Activated CD4-positive, alpha-beta T cell treated with anti-CD3 and anti-CD28 coated beads for 48 hours (primary cell): ENCODE measurements around the gene PRKRIP1.
A peak's percentile ranks its signal among the peaks of the same experiment; 100 is the strongest.
"Not testable (repeated sequence)": the region's sequence is repeated elsewhere in the genome, so short reads cannot be mapped to it uniquely, and the experiment has no call there.

Experiments used
- DNase-seq: peaks from one replicate; pipeline ENCODE4 v3.0.0-alpha.2; 2020

PRKRIP1 gene

DNA sequence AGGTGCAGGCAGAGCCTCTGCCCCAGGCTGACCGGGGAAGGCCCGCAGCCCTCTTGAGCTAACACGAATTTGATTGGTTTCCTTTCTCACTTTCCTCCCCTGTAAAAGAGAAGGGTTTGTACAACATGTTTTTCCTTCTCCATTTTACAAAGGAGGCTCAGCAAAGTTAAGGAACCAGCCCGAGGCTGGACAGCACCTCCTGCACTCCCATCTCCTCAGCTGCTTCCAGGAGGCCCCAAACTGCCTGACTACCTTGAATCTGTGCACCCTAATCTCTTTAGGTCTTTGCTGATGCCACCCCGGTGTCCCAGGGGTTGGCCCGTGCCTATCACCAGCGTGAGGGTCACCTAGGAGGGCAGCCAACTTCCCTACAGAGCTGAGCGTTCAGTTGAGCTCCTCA is 64.3 kb downstream of the PRKRIP1 start:
- no peak for DNase-seq

- DNase-seq: no peak
These were observed 67.8 kb downstream of the PRKRIP1 start for GRCh38 chr7:102463841-102464576.

DNA sequence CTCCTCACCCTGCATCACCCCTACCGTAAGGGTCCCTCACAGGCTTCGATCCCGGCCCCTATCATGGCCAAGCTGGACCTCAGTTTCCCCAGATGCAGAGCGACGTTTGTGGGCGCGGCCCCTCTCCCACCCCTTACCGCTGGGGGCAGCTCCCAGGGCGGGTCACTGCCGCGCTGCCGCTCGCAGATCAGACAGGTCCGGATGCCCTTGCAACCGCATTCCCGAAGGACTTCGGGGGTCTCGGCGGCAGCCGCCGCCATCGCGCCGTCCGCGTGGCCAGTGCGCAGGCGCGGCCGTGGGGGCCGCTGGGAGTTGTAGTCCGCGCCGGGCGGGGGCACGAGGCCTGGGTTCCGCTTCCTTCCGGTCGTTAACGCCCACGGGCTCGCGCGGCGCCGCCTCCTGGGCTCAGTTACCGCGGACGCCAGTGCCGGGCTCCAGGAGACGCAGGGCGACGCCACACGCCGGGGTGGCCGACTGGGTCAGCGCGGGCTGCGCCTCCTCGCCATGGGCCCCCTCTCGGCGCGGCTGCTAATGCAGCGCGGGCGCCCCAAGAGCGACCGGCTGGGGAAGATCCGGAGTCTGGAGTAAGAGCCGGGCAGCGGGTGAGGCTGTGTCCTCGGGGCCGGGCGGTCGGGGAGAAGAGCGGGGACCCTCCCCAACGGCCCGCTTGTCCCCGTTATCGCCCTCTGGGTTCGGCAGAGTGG is 68.6 kb downstream of the PRKRIP1 start, which contains the start of the genes ALKBH4 and LRWD1:
ALKBH4 (minus strand) TSS at position 287 of the 704 bp plus-strand sequence; CDS start at position 260, 27 bp downstream.
LRWD1 (plus strand) TSS at position 408 of the 704 bp plus-strand sequence; CDS start at position 505, 97 bp downstream.
- DNase-seq: peak; percentile 98

DNA sequence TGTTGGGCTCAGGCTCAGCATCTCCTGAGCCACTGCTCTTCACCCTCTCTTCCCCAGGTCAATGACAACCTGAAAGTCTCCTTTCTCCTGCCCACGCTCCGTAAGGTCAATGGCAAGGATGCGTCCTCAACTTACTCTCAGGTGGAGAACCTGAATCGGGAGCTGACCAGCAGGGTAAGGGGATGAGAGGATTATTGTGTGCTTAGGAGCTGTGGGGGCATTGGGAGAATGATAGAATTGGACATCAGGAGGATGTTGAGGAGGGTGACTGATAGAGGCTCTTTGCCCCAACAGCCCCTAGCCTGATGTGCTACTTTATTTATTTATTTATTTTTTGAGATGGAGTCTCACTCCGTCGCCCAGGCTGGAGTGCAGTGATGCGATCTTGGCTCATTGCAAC is 69.9 kb downstream of the PRKRIP1 start:
- DNase-seq: no peak

DNA sequence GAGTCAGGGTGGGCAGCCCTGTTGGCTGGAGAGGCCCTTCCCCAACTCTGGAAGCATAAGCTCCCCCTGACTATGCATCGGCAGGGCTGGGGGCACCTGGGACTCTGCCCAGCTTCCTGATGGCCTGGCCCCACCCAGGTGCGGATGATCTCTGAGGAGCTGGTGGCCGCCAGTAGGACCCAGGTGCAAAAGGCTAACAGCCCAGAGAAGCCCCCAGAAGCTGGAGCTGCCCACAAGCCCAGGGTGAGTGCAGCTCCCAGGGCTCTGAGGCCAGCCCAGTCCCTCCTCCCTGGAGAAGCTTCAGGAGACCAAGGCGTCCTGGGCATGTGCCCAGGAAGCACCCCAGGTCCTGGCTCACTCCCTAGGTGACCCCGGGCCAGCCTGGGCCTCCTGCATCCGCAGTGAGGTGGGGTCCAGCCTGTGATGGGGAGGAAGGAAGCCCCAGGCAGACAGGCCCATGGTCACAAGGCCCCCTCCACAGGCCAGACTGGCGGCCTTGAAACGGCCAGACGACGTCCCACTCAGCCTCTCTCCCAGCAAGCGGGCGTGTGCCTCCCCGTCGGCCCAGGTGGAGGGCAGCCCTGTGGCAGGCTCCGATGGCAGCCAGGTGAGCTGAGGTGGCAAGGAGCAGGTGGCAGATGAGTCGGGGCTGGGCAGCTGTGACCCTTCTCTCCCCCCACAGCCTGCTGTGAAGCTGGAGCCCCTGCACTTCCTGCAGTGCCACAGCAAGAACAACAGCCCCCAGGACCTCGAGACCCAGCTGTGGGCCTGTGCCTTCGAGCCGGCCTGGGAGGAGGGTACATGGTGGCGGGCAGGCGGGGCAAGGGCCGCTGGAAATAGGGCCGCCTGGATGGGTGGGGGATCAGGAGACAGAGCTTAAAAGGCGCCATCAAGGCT is 71.7 kb downstream of the PRKRIP1 start:
- DNase-seq: no peak

DNA sequence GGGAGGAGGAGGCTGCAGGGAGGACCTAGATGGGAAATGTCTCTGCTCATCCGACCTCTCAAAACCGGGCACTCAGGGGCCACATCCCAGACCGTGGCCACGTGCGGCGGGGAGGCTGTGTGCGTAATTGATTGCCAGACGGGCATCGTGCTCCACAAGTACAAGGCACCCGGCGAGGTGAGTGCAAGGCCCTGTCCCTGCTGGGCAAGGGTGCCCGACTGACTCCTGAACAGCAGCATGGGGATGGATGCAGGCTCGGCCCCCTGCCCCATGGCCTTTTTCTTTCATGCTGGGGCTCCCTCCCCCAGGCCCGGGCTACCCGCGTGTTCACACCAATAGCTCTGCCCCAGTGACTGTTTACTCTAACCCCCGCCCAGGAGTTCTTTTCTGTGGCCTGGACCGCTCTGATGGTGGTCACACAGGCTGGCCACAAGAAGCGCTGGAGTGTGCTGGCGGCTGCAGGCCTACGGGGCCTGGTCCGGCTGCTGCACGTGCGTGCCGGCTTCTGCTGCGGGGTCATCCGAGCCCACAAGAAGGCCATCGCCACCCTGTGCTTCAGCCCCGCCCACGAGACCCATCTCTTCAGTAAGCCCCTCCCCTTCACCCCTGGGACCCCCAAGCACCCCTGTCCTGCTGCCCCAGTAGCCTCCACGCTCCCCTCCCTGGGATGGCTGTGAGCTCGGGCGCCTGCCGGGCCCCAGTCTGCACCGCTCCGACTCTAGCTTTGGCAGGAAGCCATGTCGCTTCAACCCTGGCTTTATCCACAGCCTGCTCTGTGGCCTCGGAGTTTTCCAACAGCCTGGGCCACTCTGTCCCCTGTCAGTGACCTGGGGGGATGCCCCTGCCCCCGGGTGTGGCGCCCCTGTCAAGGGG is 72.6 kb downstream of the PRKRIP1 start:
- DNase-seq: no peak

GRCh38 chr7:102469351-102469971 is 73.3 kb downstream of the PRKRIP1 start:
- DNase-seq: no peak

DNA sequence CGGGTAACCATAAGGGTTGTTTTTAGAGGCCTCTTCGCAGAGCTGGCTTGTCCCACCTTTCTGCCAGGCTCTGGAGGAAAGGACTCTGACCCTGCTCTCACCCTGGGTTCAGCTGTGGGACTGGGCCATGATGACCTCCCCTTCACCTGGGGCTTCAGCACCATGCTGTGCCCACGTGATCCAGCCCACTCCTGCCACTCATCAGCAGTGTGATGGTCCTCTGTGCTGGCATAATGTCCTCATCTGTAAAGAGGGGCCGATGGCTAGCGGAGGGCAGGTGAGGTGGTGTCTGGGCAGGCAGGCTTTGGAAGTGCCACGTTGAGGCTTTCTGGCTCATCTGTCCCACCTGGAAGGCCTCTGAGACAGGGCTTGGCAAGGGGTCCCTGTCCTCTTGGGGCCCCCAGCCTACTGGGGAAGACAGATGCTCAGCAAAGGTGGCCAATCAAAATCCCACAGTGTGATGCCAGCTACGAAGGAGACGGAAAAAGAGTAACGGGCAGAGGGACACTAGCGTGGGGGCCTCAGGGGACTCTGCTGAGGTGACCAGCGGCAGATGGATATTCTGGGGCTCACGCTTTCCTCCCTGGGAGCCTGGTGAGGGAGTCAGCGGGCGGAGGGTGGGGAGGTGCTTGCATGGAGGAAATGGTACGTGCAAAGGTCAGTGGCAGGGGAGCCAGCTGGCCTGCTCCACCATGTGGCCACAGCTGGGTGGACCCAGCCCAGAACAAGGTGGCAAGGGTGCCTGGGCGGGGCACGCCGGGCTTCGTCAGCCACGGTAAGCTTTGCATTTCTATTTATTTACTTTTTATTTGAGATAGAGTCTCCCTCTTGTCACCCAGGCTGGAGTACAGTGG is 74.0 kb downstream of the PRKRIP1 start:
- no peak for DNase-seq

- DNase-seq: no peak
These were observed 75.6 kb downstream of the PRKRIP1 start for GRCh38 chr7:102471791-102472125.

GRCh38 chr7:102472126-102473041 is 76.2 kb downstream of the PRKRIP1 start:
- no peak for DNase-seq

- DNase-seq: no peak
These were observed 77.3 kb downstream of the PRKRIP1 start for GRCh38 chr7:102473271-102473991.

GRCh38 chr7:102474116-102474515 is 78.0 kb downstream of the PRKRIP1 start:
- not testable (repeated sequence) for DNase-seq

DNA sequence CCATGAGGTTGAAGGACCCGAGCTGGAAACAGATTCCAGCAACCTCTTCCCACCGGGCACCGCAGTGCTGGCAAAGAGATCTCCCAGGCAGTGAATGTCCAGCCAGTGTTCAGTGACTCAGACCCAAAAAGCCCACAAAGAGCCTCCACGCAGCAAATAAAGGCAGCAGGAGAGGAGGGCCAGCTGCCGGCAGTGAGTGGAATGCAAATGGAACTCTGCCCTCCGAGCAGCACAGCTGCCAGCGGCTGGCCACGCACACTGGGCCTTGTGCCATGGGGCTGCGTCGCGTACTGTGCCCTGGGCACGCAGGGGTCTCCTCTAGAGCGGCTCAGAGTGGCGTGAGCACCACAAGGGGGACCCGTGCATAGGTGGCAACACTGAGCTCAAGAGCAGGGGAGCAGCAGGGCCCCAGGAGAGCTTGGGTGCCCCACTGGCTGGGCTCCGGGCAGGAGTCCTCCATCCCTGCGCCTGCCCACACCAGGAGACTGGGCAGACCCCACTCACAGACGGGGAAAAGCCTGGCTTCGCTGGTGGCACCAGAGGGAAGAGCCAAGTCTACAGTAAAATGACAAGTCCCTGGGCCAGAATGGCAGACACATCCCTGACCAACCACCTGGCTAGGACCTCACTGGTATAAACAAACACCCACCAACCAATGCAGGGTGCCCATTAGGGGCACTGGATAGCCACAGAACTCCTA is 78.7 kb downstream of the PRKRIP1 start:
- not testable (repeated sequence) for DNase-seq
